ENCODE data around the gene RBP5. TPM values are rescaled to one million over a fixed set of nuclear protein-coding genes. Genes with fewer than 3 reads are reported as not detected.
A peak's percentile ranks its signal among the peaks of the same experiment; 100 is the strongest.

The RBP5 gene
- total and polyA plus RNA-seq, 8 donors: 3.3 to 5.3 (median 5.0) TPM; not detected in 5

GRCh38 chr12:7136071-7136470, 7.4 kb upstream of the RBP5 start:
- Histone ChIP-seq H3K9me3 (no peaks in the 10 kb centered on the region), H3K4me3 (no peak overlapping the region), H3K4me1 (peaks cover 5 to 10% (median 7%) of the 10 kb centered on the region in 4 donors), H3K27me3 (no peaks in the 10 kb centered on the region), H3K36me3 (peaks cover 11 to 71% (median 63%) of the 10 kb centered on the region in 4 donors), H3K27ac (no peak overlapping the region)
- TF ChIP-seq EP300 (IDR thresholded peaks at IDR 0.05): no peak
- no peak for TF ChIP-seq POLR2A (IDR thresholded peaks at IDR 0.05)
- no peak for TF ChIP-seq POLR2AphosphoS5 (IDR thresholded peaks at IDR 0.05)
- TF ChIP-seq CTCF (IDR thresholded peaks at IDR 0.05): no peak
- 87 to 97% (median 91%) methylated on average over 7 of the region's 7 CpGs for WGBS, 5 donors
- no peak for DNase-seq
- intact Hi-C loops (cut with DNase I; ENCODE audit: low total_unique reads): no loop called here

- intact Hi-C loops (cut with DNase I; ENCODE audit: low total_unique reads): no loop called here
- no peak for DNase-seq
- Histone ChIP-seq H3K4me3 (no peak overlapping the region), H3K27ac (no peak overlapping the region), H3K27me3 (peaks cover 0 to 10% (median 0%) of the 10 kb centered on the region in 3 donors), H3K9me3 (no peaks in the 10 kb centered on the region), H3K36me3 (peaks cover 11 to 60% (median 57%) of the 10 kb centered on the region in 4 donors), H3K4me1 (peaks cover 15 to 22% (median 21%) of the 10 kb centered on the region in 4 donors)
- TF ChIP-seq POLR2AphosphoS5 (IDR thresholded peaks at IDR 0.05) (no peak), POLR2A (IDR thresholded peaks at IDR 0.05) (no peak), EP300 (IDR thresholded peaks at IDR 0.05) (no peak), CTCF (IDR thresholded peaks at IDR 0.05) (no peak)
- 84 to 88% (median 85%) methylated on average over 11 to 12 of the region's 12 CpGs for WGBS, 5 donors
Measured at GRCh38 chr12:7134396-7135166, 5.9 kb upstream of the RBP5 start.

GRCh38 chr12:7131502-7131866, 2.8 kb upstream of the RBP5 start:
- H3K27ac ChIP-seq: peak overlapping the region in 3 of 5 donors; percentile 76 to 88 (median 77)
- H3K36me3 ChIP-seq: peaks cover 4 to 32% (median 31%) of the 10 kb centered on the region in 4 donors
- H3K4me3 ChIP-seq: peak overlapping the region; percentile 67 to 74 (median 70)
- peaks cover 20 to 41% (median 32%) of the 10 kb centered on the region in 4 donors for H3K4me1 ChIP-seq
- intact Hi-C loops (cut with DNase I; ENCODE audit: low total_unique reads): no loop called here
- H3K9me3 ChIP-seq: no peaks in the 10 kb centered on the region
- peak in 1 of 2 donors; percentile 43 for DNase-seq
- H3K27me3 ChIP-seq: peaks cover 0 to 15% (median 0%) of the 10 kb centered on the region in 3 donors
- WGBS, 5 donors: 31 to 45% (median 39%) methylated on average over 7 of the region's 7 CpGs
- TF ChIP-seq CTCF (IDR thresholded peaks at IDR 0.05) (no peak), EP300 (IDR thresholded peaks at IDR 0.05) (no peak), POLR2AphosphoS5 (IDR thresholded peaks at IDR 0.05) (no peak), POLR2A (IDR thresholded peaks at IDR 0.05) (no peak)

GRCh38 chr12:7130701-7131501, 2.2 kb upstream of the RBP5 start:
- peaks cover 0 to 15% (median 0%) of the 10 kb centered on the region in 3 donors for H3K27me3 ChIP-seq
- intact Hi-C loops (cut with DNase I; ENCODE audit: low total_unique reads): no loop called here
- H3K4me1 ChIP-seq: peaks cover 20 to 41% (median 32%) of the 10 kb centered on the region in 4 donors
- TF ChIP-seq POLR2AphosphoS5 (IDR thresholded peaks at IDR 0.05): peak in 1 of 3 donors; percentile 6
- TF ChIP-seq EP300 (IDR thresholded peaks at IDR 0.05): no peak
- peak; percentile 54 to 84 for DNase-seq
- peak overlapping the region; percentile 67 to 74 (median 70) for H3K4me3 ChIP-seq
- H3K27ac ChIP-seq: peak overlapping the region; percentile 74 to 88 (median 77)
- peaks cover 0 to 26% (median 25%) of the 10 kb centered on the region in 4 donors for H3K36me3 ChIP-seq
- WGBS, 5 donors: 1 to 4% (median 2%) methylated on average over 25 to 32 of the region's 32 CpGs
- no peaks in the 10 kb centered on the region for H3K9me3 ChIP-seq

Data from stomach (tissue), 9 donors.